ENCODE measurements around the gene PDE11A. TPM values are rescaled to one million over a fixed set of nuclear protein-coding genes. Genes with fewer than 3 reads are reported as not detected.

Gene PDE11A
- total RNA-seq, 3 donors from 2014 or later: 0.96 to 2.3 (median 2.2) TPM

DNA sequence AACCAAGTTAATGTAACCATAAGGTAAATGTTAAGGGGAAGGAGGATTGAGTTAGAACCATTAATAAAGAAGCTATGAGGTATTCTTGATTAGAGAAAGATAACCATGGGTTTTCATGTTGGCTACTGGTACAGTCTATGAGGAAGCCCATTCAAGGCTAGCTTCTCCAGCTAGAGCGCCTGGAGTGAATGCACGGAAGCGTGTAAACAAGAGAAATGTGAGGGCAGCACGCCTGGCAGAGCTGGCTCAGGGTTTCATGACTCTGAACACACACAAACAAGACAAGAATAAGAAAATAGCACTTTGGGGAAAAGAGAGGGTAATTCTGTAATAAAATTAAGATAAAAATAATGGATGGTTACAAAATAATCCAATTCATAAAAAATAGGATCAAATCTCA lies 255.3 kb downstream of the PDE11A start:
- no peak for TF ChIP-seq POLR2A (IDR thresholded peaks at IDR 0.05)
- TF ChIP-seq POLR2AphosphoS5 (IDR thresholded peaks at IDR 0.05): no peak
- TF ChIP-seq, protein P1, sequence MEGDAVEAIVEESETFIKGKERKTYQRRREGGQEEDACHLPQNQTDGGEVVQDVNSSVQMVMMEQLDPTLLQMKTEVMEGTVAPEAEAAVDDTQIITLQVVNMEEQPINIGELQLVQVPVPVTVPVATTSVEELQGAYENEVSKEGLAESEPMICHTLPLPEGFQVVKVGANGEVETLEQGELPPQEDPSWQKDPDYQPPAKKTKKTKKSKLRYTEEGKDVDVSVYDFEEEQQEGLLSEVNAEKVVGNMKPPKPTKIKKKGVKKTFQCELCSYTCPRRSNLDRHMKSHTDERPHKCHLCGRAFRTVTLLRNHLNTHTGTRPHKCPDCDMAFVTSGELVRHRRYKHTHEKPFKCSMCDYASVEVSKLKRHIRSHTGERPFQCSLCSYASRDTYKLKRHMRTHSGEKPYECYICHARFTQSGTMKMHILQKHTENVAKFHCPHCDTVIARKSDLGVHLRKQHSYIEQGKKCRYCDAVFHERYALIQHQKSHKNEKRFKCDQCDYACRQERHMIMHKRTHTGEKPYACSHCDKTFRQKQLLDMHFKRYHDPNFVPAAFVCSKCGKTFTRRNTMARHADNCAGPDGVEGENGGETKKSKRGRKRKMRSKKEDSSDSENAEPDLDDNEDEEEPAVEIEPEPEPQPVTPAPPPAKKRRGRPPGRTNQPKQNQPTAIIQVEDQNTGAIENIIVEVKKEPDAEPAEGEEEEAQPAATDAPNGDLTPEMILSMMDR (IDR thresholded peaks at IDR 0.05): no peak
- Histone ChIP-seq H3K27ac (no peak overlapping the region), H3K4me1 (no peaks in the 10 kb centered on the region), H3K36me3 (no peaks in the 10 kb centered on the region), H3K27me3 (no peaks in the 10 kb centered on the region), H3K9me3 (no peaks in the 10 kb centered on the region), H3K4me3 (no peak overlapping the region)
- intact Hi-C loops (cut with DNase I; ENCODE audit: low total_unique reads): no loop called here
- DNase-seq (ENCODE audit: low spot score in 2 of 2): no peak

DNA sequence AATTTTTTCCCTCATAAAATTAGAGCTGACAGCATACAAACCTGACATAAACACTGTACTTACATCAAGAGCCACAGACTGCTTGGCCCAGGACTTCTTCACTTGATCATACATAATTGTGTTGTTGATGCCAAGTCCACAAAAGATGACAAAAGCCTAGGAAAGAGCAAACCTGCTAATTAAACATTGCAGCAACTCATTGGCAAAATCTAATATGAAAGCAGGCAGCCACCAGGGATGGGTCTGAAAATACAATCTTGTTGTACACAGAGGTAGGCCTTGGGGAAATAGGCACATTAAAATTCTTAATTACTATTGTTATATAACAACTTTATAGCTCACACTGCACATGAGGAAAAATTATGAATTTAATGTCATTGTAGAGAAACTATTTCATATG lies 255.8 kb downstream of the PDE11A start:
- TF ChIP-seq POLR2A (IDR thresholded peaks at IDR 0.05) (no peak), POLR2AphosphoS5 (IDR thresholded peaks at IDR 0.05) (no peak)
- TF ChIP-seq, protein P1 (IDR thresholded peaks at IDR 0.05): no peak
- intact Hi-C loops (cut with DNase I; ENCODE audit: low total_unique reads): no loop called here
- Histone ChIP-seq H3K4me1 (no peaks in the 10 kb centered on the region), H3K27ac (no peak overlapping the region), H3K4me3 (no peak overlapping the region), H3K9me3 (no peaks in the 10 kb centered on the region), H3K36me3 (no peaks in the 10 kb centered on the region), H3K27me3 (no peaks in the 10 kb centered on the region)
- DNase-seq (ENCODE audit: low spot score in 2 of 2): no peak

DNA sequence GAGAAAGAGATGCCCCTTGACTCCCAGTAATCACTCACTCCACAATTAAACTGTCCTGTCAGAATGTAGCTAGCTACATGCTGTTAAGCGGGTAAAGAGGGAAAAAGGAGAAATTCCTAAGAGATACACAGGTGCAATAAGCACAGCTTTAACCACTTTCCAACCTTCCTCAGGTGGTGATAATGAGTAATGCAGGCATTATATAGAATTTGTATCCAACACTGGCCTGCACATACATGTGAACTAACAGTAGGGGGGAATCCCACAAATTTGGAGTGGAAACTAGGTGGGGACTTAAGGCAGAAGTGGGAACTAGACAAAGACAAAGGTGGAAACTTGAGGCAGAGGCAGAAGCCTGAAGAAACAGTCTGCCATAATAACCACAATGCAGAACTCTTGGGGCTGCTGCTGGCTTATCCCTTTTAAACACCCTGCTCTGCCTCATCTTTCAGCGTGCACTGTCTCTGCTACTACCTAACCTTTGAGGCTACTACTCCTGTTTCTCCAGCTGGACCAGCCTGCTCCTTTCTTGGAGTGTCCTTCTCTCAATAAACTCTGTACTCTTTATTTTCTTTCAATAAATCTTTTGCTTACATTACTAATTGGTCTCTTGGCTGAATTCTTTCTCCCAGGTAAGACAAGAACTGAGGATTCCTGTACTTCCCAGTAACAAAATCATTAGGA lies 259.7 kb downstream of the PDE11A start:
- no peaks in the 10 kb centered on the region for H3K4me1 ChIP-seq
- H3K4me3 ChIP-seq: no peak overlapping the region
- H3K36me3 ChIP-seq: no peaks in the 10 kb centered on the region
- H3K27me3 ChIP-seq: no peaks in the 10 kb centered on the region
- TF ChIP-seq POLR2AphosphoS5 (IDR thresholded peaks at IDR 0.05) (no peak), POLR2A (IDR thresholded peaks at IDR 0.05) (no peak)
- TF ChIP-seq, protein P1 (IDR thresholded peaks at IDR 0.05): no peak
- H3K9me3 ChIP-seq: no peaks in the 10 kb centered on the region
- no peak overlapping the region for H3K27ac ChIP-seq
- intact Hi-C loops (cut with DNase I; ENCODE audit: low total_unique reads): no loop called here
- no peak for DNase-seq (ENCODE audit: low spot score in 2 of 2)

DNA sequence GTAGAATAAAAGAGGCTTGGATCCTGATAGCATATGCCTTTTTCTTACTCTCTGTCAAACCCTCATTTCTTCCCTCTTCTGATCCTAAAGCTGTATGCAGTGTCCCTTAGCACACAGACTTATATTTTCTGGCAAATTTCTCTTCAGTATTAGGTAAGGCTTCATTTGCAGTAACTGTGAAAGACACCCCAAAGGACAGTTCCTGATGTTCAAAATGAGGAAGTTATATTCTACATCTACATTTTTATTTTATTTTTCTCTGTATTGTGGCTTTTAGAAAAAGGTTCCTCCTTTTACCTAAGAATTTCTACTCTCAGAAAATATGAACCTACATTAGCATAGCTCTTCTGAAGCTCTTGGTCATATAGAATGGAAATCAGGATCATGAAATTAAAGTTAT lies 261.7 kb downstream of the PDE11A start:
- intact Hi-C loops (cut with DNase I; ENCODE audit: low total_unique reads): no loop called here
- Histone ChIP-seq H3K4me1 (no peaks in the 10 kb centered on the region), H3K27ac (no peak overlapping the region), H3K9me3 (no peaks in the 10 kb centered on the region), H3K4me3 (no peak overlapping the region), H3K36me3 (no peaks in the 10 kb centered on the region), H3K27me3 (no peaks in the 10 kb centered on the region)
- TF ChIP-seq, protein P1 (IDR thresholded peaks at IDR 0.05): no peak
- TF ChIP-seq POLR2AphosphoS5 (IDR thresholded peaks at IDR 0.05): no peak
- TF ChIP-seq POLR2A (IDR thresholded peaks at IDR 0.05): no peak
- no peak for DNase-seq (ENCODE audit: low spot score in 2 of 2)

DNA sequence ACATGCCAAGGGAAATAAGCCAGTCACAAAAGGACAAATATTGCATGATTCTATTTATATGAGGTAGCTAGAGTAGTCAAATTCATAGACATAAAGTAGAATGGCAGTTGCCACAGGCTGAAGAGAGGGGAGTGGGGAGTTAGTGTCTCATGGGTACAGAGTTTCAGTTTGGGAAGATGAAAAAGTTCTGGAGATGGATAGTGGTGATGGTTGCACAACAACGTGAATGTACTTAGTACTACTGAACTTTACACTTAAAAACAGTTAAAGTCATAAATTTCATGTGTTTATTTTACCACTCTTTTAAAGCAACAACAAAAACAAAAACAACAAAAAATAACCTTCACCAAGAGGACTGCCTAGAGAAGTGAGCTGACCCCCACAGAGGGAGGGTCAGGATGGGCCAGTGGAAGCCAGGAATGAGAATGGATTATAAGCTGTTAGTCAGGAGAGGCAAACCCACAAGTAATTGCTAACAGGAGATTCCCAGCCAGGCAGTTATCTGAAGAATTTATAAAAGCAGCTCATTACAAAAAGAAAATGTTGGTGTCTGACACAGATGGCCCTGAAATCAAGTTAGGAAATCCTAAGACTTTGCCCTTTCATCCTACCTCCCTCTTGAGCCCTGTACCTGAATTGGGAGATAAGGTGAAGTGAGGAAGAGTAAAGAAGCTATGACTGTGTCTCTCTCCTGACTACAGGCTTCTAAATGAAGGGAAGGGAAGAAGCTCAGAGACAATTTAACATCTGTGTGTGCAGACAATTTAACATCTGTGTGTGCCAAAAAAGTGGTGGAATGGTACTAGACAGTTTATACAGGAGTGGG lies 263.4 kb downstream of the PDE11A start:
- Histone ChIP-seq H3K4me1 (no peaks in the 10 kb centered on the region), H3K4me3 (no peak overlapping the region), H3K9me3 (no peaks in the 10 kb centered on the region), H3K27me3 (no peaks in the 10 kb centered on the region), H3K36me3 (no peaks in the 10 kb centered on the region), H3K27ac (no peak overlapping the region)
- TF ChIP-seq, protein P1 (IDR thresholded peaks at IDR 0.05): no peak
- TF ChIP-seq POLR2AphosphoS5 (IDR thresholded peaks at IDR 0.05) (no peak), POLR2A (IDR thresholded peaks at IDR 0.05) (no peak)
- intact Hi-C loops (cut with DNase I; ENCODE audit: low total_unique reads): no loop called here
- no peak for DNase-seq (ENCODE audit: low spot score in 2 of 2)
